Frontal cortex (tissue), 4 donors: ENCODE measurements around the gene STYXL2. TPM values are rescaled to one million over a fixed set of nuclear protein-coding genes. Genes with fewer than 3 reads are reported as not detected.

Experiments
- DNase-seq, 2 donors: peaks; one replicate each; pipeline ENCODE4 v3.0.0; 2012; ENCODE audit warnings: low spot score in 2 of 2
- FAIRE-seq: peaks from 2 replicates; lab custom pipeline; 2012; peaks lifted over from hg19 to GRCh38; lab: Jason Lieb, UNC
- total RNA-seq: library from RNA; depleted of rRNA; stranded (reverse); fragments of >200 nt; gene quantifications from one replicate; pipeline ENCODE4 v1.2.3, GENCODE V29; 2014
- donor health status: control.
- donor health status: control.
- donor health status: control.

STYXL2 gene
- total RNA-seq, 1 donor from 2014 or later: 0.41 TPM

GRCh38 chr1:167104256-167104633 is 10.4 kb downstream of the STYXL2 start:
- no peak for FAIRE-seq
- no peak for DNase-seq

- DNase-seq: no peak
- FAIRE-seq: no peak
These were observed 11.6 kb downstream of the STYXL2 start for GRCh38 chr1:167105271-167106118.

GRCh38 chr1:167106119-167106461 is 12.2 kb downstream of the STYXL2 start:
- no peak for FAIRE-seq
- no peak for DNase-seq

GRCh38 chr1:167107456-167107855 is 13.6 kb downstream of the STYXL2 start:
- FAIRE-seq: no peak
- DNase-seq: no peak

GRCh38 chr1:167109125-167109524 is 15.2 kb downstream of the STYXL2 start:
- DNase-seq (no peak), FAIRE-seq (no peak)

- FAIRE-seq (no peak), DNase-seq (no peak)
These were observed 16.7 kb downstream of the STYXL2 start for GRCh38 chr1:167110586-167110985.

- no peak for DNase-seq
- FAIRE-seq: no peak
These were observed 18.2 kb downstream of the STYXL2 start for GRCh38 chr1:167111868-167112709.

GRCh38 chr1:167114725-167115124 is 20.9 kb downstream of the STYXL2 start:
- DNase-seq: no peak
- no peak for FAIRE-seq

- DNase-seq (no peak), FAIRE-seq (no peak)
These were observed 21.8 kb downstream of the STYXL2 start for GRCh38 chr1:167115655-167116054.

- DNase-seq (no peak), FAIRE-seq (no peak)
These were observed 22.3 kb downstream of the STYXL2 start for GRCh38 chr1:167116174-167116573.

- FAIRE-seq (no peak), DNase-seq (no peak)
These were observed 23.4 kb downstream of the STYXL2 start for GRCh38 chr1:167117225-167117624.

- no peak for FAIRE-seq
- no peak for DNase-seq
These were observed 24.3 kb downstream of the STYXL2 start for GRCh38 chr1:167118188-167118587.

GRCh38 chr1:167119696-167120095 is 25.8 kb downstream of the STYXL2 start:
- FAIRE-seq (no peak), DNase-seq (no peak)

- DNase-seq: no peak
- no peak for FAIRE-seq
These were observed 27.0 kb downstream of the STYXL2 start for GRCh38 chr1:167120899-167121298.

GRCh38 chr1:167121375-167122120 is 27.7 kb downstream of the STYXL2 start:
- FAIRE-seq (no peak), DNase-seq (peak in 1 of 2 donors; percentile 51)

GRCh38 chr1:167122121-167122480 is 28.2 kb downstream of the STYXL2 start:
- DNase-seq (no peak), FAIRE-seq (no peak)

- DNase-seq (no peak), FAIRE-seq (no peak)
These were observed 28.7 kb downstream of the STYXL2 start for GRCh38 chr1:167122568-167122967.

GRCh38 chr1:167126317-167126716 is 32.4 kb downstream of the STYXL2 start:
- no peak for FAIRE-seq

GRCh38 chr1:167126811-167127210 is 32.9 kb downstream of the STYXL2 start:
- FAIRE-seq: no peak
- no peak for DNase-seq

More at GRCh38 chr1:167126317-167126716, 32.4 kb downstream of the STYXL2 start:
- DNase-seq: no peak

GRCh38 chr1:167127236-167127635 is 33.4 kb downstream of the STYXL2 start:
- FAIRE-seq (no peak), DNase-seq (no peak)
